Esophagus squamous epithelium (tissue), 5 donors: ENCODE measurements around the gene FZR1. TPM values are rescaled to one million over a fixed set of nuclear protein-coding genes. Genes with fewer than 3 reads are reported as not detected.
A peak's percentile ranks its signal among the peaks of the same experiment; 100 is the strongest.

Experiments used
- DNase-seq: peaks from one replicate; lab custom pipeline; 2025; lab: John Stamatoyannopoulos, UW
- H3K27ac ChIP-seq, 4 donors: fragments of 200-600 bp; sonication (generic); one replicate each; pipeline ENCODE4 v1.5.1; 2016 to 2019; ENCODE audit warnings: mild to moderate bottlenecking in 1 of 4
- H3K27me3 ChIP-seq, 4 donors: fragments of 200-600 bp; sonication (generic); 1 replicate in 3 of 4; 2 replicates in 1 of 4; pipeline versions ENCODE4 v1.5.1 to v1.6.0; 2017 to 2021; ENCODE audit warnings: antibody characterized with exemption in 1 of 4
- H3K36me3 ChIP-seq, 3 donors: fragments of 200-600 bp; sonication (generic); one replicate each; pipeline ENCODE4 v1.5.1; 2016 to 2019
- H3K4me1 ChIP-seq, 3 donors: fragments of 200-600 bp; sonication (generic); one replicate each; pipeline ENCODE4 v1.5.1; 2017 to 2019
- H3K4me3 ChIP-seq, 4 donors: fragments of 200-600 bp; sonication (generic); 1 replicate in 3 of 4; 2 replicates in 1 of 4; pipeline ENCODE4 v1.5.1; 2016 to 2019; ENCODE audit warnings: mild to moderate bottlenecking in 2 of 4, moderate library complexity in 1 of 4
- H3K9me3 ChIP-seq, 3 donors: fragments of 200-600 bp; sonication (generic); one replicate each; pipeline ENCODE4 v1.5.1; 2016 to 2019
- CTCF ChIP-seq, 6 experiments: fragments of 450-650 bp in 4 of 6; fragments of 200-600 bp in 2 of 6; sonication (generic) in 2 of 6; IDR thresholded peaks; one replicate each; pipeline ENCODE4 v1.5.1; 2016 to 2019; ENCODE audit warnings: antibody characterized with exemption in 6 of 6, mild to moderate bottlenecking in 4 of 6, moderate library complexity in 4 of 6
- POLR2A ChIP-seq, 4 donors: fragments of 450-650 bp; IDR thresholded peaks; one replicate each; pipeline ENCODE4 v1.6.1; 2017; ENCODE audit warnings: antibody characterized with exemption in 4 of 4, mild to moderate bottlenecking in 4 of 4, moderate library complexity in 3 of 4
- WGBS, 2 donors: methylation state at CpG; one replicate each; pipeline ENCODE4 v1.1.5; 2018; 5-methylcytosine and 5-hydroxymethylcytosine counted together
- intact Hi-C: fragments of 100-400 bp; cut with DNase I; formaldehyde crosslinking; loops from one replicate; pipeline ENCODE4 v1.15.0; 2022
- total RNA-seq, 4 donors: library from RNA; depleted of rRNA; stranded (reverse); fragments of >200 nt; gene quantifications; one replicate each; pipeline ENCODE4 v1.1.0, GENCODE V29; 2016
- donor health status: DM: yes; HTN: yes; CAD: no.

FZR1 gene
- 10 to 100 TPM; 26.5 to 46.8 (median 27.2) TPM for total RNA-seq

GRCh38 chr19:3505598-3506383 lies at the start of gene FZR1:
TSS of gene FZR1 (plus strand) at chr19:3506311. CDS start at chr19:3522990, 16,679 bp downstream.
- Histone ChIP-seq H3K27me3 (no peaks in the 10 kb centered on the region), H3K27ac (peak within 1 kb of the TSS; percentile 92 to 98 (median 96)), H3K9me3 (no peaks in the 10 kb centered on the region), H3K4me3 (peak within 1 kb of the TSS; percentile 80 to 100 (median 96)), H3K36me3 (peaks cover 0 to 24% (median 0%) of the 10 kb centered on the region in 3 donors), H3K4me1 (peaks cover 11 to 59% (median 20%) of the 10 kb centered on the region in 3 donors)
- intact Hi-C loops = loop anchor here (5.0 kb wide), 1 partner anchor 62 kb away; no protein-coding TSS in a partner anchor
- WGBS, 2 donors = 3 to 4% methylated on average over 13 to 25 of the region's 79 CpGs
- DNase-seq = peak; percentile 93
- TF ChIP-seq CTCF (IDR thresholded peaks at IDR 0.05) (peak in 1 of 6 experiments; percentile 12), POLR2A (IDR thresholded peaks at IDR 0.05) (peak in 3 of 4 donors; percentile 80 to 88 (median 88))

GRCh38 chr19:3456925-3457527 lies 49.1 kb upstream of the FZR1 start:
- Histone ChIP-seq H3K9me3 (no peaks in the 10 kb centered on the region), H3K4me1 (peaks cover 21 to 51% (median 26%) of the 10 kb centered on the region in 3 donors), H3K27me3 (no peaks in the 10 kb centered on the region), H3K4me3 (no peak overlapping the region), H3K27ac (peak overlapping the region in 3 of 4 donors; percentile 82 to 88 (median 88)), H3K36me3 (peaks cover 37 to 100% (median 49%) of the 10 kb centered on the region in 3 donors)
- DNase-seq = no peak
- 48 to 66% methylated on average over 4 to 8 of the region's 18 CpGs for WGBS, 2 donors
- TF ChIP-seq CTCF (IDR thresholded peaks at IDR 0.05) = no peak
- no peak for TF ChIP-seq POLR2A (IDR thresholded peaks at IDR 0.05)
- intact Hi-C loops = no loop called here

- intact Hi-C loops = no loop called here
- Histone ChIP-seq H3K36me3 (peaks cover 35 to 100% (median 46%) of the 10 kb centered on the region in 3 donors), H3K4me1 (peaks cover 21 to 51% (median 26%) of the 10 kb centered on the region in 3 donors), H3K27me3 (no peaks in the 10 kb centered on the region), H3K9me3 (no peaks in the 10 kb centered on the region), H3K4me3 (no peak overlapping the region), H3K27ac (peak overlapping the region in 3 of 4 donors; percentile 82 to 88 (median 88))
- 73 to 76% methylated on average over 3 to 5 of the region's 22 CpGs for WGBS, 2 donors
- DNase-seq = no peak
- TF ChIP-seq POLR2A (IDR thresholded peaks at IDR 0.05) = no peak
- no peak for TF ChIP-seq CTCF (IDR thresholded peaks at IDR 0.05)
Measured at GRCh38 chr19:3457528-3458228, 48.4 kb upstream of the FZR1 start.

GRCh38 chr19:3458229-3459088 lies 47.7 kb upstream of the FZR1 start:
- intact Hi-C loops = no loop called here
- TF ChIP-seq CTCF (IDR thresholded peaks at IDR 0.05) (no peak), POLR2A (IDR thresholded peaks at IDR 0.05) (no peak)
- no peaks in the 10 kb centered on the region for H3K27me3 ChIP-seq
- DNase-seq = no peak
- peaks cover 35 to 100% (median 46%) of the 10 kb centered on the region in 3 donors for H3K36me3 ChIP-seq
- H3K9me3 ChIP-seq = no peaks in the 10 kb centered on the region
- peaks cover 21 to 51% (median 26%) of the 10 kb centered on the region in 3 donors for H3K4me1 ChIP-seq
- peak overlapping the region; percentile 56 to 88 (median 85) for H3K27ac ChIP-seq
- H3K4me3 ChIP-seq = peak overlapping the region in 1 of 4 donors; percentile 9
- 70 to 75% methylated on average over 8 to 11 of the region's 19 CpGs for WGBS, 2 donors
